Duodenal mucosa (tissue), 2 donors: Measurements from ENCODE around the gene NUTM2B.
"Not testable (repeated sequence)": the region's sequence is repeated elsewhere in the genome, so short reads cannot be mapped to it uniquely, and the experiment has no call there.

ENCODE experiments used
- H3K27ac ChIP-seq: one replicate; pipeline ENCODE4 v1.7.0; 2013; ENCODE audit warnings: low read depth, low read length
- H3K27me3 ChIP-seq, 2 donors: one replicate each; pipeline ENCODE4 v1.7.0; 2013; ENCODE audit warnings: low read length in 2 of 2, control low read depth in 1 of 2; ENCODE audit not compliant: insufficient read depth in 2 of 2, control insufficient read depth in 1 of 2
- H3K36me3 ChIP-seq, 2 donors: one replicate each; pipeline ENCODE4 v1.7.0; 2013; ENCODE audit warnings: low read length in 2 of 2, control low read depth in 1 of 2; ENCODE audit not compliant: insufficient read depth in 2 of 2, control insufficient read depth in 1 of 2
- H3K4me1 ChIP-seq, 2 donors: one replicate each; pipeline ENCODE4 v1.7.0; 2013; ENCODE audit warnings: low read length in 2 of 2, control low read depth in 1 of 2; ENCODE audit not compliant: insufficient read depth in 2 of 2, control insufficient read depth in 1 of 2
- H3K4me3 ChIP-seq, 2 donors: one replicate each; pipeline ENCODE4 v1.7.0; 2013; ENCODE audit warnings: low read length in 2 of 2, low read depth in 1 of 2
- H3K9ac ChIP-seq, 2 donors: one replicate each; pipeline ENCODE4 v1.7.0; 2013; ENCODE audit warnings: low read length in 2 of 2, low read depth in 1 of 2
- H3K9me3 ChIP-seq, 2 donors: one replicate each; pipeline ENCODE4 v1.7.0; 2013; ENCODE audit warnings: low read length in 2 of 2, control low read depth in 1 of 2; ENCODE audit not compliant: control insufficient read depth in 1 of 2

The NUTM2B gene

DNA sequence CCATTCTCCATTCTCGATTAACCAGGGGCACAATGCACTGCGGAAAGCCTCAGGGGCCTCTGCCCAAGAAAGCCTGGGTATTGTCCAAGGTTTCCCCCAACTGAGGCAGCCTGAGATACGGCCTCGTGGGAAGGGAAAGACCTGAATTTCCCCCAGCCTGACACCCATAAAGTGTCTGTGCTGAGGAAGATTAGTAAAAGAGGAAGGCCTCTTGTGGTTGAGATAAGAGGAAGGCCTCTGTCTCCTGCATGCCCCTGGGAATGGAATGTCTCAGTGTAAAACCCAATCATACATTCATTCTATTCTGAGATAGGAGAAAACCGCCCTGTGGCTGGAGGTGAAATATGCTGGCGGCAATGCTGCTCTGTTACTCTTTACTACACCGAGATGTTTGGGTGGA, 41.8 kb downstream of the NUTM2B start:
- H3K27me3 ChIP-seq, H3K9me3 ChIP-seq, H3K9ac ChIP-seq, H3K36me3 ChIP-seq, H3K27ac ChIP-seq, H3K4me3 ChIP-seq, H3K4me1 ChIP-seq: not testable (repeated sequence)

DNA sequence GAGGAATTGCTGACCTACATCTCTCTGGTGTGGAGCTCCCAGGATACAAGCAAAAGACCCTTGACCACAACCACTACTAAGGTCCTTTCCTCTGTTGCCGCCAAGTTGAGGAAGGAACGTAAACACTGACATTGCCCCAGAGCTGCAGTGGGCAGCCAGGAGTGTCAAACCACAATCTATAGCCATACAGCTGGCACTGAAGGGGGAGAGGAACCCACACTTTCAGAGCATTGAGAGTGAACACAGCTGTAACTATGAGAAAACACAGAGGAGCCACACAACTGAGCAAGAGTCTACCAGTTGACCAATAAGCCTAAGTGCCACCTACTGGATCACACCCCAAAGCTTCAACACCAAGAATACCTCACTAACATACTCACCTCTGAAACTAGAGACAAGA, 45.5 kb downstream of the NUTM2B start:
- H3K4me1 ChIP-seq, H3K27me3 ChIP-seq, H3K36me3 ChIP-seq, H3K4me3 ChIP-seq, H3K9me3 ChIP-seq, H3K27ac ChIP-seq, H3K9ac ChIP-seq: not testable (repeated sequence)

DNA sequence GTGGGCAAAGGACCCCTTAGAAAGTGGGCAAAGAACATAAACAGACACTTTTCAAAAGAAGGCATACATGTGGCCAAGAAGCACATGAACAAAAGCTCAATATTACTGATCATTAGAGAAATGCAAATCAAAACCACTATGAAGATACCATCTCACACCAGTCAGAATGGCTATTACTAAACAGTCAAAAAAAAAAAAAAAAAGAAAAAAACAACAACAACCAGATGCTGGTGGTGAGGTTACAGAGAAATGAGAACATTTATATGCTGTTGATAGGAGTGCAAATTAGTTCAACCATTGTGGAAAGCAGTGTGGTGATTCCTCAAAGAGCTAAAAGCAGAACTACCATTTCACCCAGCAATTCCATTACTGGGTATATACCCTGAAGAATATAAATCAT, 50.6 kb downstream of the NUTM2B start:
- H3K36me3 ChIP-seq, H3K4me3 ChIP-seq, H3K9ac ChIP-seq, H3K27me3 ChIP-seq, H3K27ac ChIP-seq, H3K4me1 ChIP-seq, H3K9me3 ChIP-seq: not testable (repeated sequence)

DNA sequence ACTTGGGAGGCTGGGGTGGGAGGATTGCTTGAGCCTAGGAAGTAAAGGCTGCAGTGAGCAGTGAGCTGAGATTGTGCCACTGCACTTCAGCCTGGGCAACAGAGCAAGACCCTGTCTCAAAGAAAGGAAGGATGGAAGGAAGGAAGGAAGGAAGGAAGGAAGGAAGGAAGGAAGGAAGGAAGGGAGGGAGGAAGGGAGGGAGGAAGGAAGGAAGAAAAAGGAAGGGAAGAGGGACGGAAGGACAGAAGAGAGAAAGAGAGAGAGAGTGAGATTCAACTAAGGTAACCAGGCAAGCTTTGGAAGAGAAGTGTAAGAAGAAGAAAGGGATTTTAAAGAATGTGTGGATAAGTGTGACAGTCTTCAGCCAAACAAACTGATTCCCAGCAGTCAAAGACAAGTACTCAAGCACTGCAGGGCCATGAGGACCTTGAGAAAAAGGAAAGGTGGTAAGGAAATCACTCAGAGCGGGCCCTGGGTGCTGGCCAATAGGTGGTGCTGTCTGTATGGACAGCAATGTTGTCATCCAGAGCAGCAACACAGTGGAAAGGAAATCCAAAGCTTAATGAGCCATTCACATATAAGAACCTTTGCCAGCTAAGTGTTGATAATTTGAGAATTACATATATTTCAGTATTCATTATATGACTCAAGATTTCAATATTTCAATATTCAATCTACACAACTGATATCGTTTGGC, 55.4 kb downstream of the NUTM2B start:
- not testable (repeated sequence) for H3K36me3 ChIP-seq, H3K27ac ChIP-seq, H3K4me1 ChIP-seq, H3K27me3 ChIP-seq, H3K4me3 ChIP-seq, H3K9me3 ChIP-seq, H3K9ac ChIP-seq
